Globus pallidus (tissue), 1 donor: ENCODE measurements around the gene RMDN3.

Experiments used
- DNase-seq: peaks from one replicate; pipeline ENCODE4 v3.0.0-alpha.2; 2015; ENCODE audit warnings: low spot score

Gene RMDN3

GRCh38 chr15:40747685-40748631, 7.1 kb downstream of the RMDN3 start:
- DNase-seq, result no peak

- no peak for DNase-seq
Observed at GRCh38 chr15:40746916-40747418, 8.1 kb downstream of the RMDN3 start.

GRCh38 chr15:40744815-40745152, 10.3 kb downstream of the RMDN3 start:
- DNase-seq, result no peak

DNA sequence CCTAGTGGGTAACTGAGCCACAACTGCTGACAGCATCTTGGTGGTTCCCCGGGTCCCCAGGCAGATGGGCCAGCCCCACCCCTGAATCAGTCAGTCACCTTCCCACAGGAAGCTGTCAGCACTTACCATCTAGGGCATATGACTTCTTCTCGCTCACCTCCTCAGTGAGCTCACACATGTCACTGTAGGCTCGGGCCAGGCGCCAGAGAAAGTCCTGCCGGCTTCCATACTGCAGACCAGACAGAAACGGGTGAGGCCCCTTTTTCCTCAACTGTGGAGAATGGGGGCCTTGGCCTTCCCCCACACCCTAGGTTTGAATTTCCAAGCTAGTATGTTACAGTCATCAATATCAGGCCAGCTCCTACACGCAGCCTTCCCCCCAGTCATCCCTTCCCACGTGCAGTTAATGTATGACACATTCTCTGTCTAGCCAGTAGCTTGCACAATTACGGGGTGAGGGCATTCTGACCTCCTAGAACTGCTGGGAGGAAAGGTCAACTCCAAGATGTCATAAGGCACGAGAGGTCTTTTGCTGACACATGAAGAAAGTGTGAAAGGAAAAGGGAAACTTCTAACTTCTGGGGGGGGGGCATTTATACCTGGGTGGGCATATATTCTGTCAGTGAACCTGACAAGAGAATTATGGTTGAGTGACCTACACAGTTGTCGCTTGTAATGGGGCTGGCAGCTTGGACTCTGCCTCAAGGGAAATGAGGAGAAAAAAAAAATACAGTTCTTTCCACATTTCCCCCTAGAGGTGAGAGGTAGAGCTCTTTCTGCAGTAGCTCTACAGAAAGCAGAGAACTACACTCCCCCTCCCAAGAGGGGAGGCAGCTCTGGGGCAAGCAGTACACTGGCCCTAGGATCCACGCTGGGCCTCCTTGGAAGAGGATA, 10.9 kb downstream of the RMDN3 start:
- no peak for DNase-seq

- DNase-seq, result no peak
Observed at GRCh38 chr15:40743485-40743901, 11.6 kb downstream of the RMDN3 start.

- no peak for DNase-seq
Observed at GRCh38 chr15:40739854-40740253, 15.2 kb downstream of the RMDN3 start.

DNA sequence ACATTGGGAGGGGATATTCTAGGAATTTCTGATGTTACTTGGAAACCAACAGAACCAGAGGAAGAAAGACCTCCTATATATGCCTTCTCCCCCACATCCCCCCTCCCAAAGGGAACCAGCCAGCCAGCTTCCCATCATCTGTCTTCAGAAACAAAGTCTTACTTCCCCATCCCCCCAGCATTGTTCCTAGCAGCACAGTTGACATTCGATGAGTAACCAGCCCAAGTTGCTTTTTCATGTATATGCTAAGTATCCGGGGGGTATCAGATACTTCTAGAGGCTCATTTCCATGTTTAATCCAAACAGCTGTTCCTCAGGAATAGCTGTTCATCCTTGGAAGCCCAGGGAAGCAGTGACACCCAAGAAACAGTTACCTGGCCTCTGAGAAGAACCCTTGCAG, 16.0 kb downstream of the RMDN3 start:
- no peak for DNase-seq

GRCh38 chr15:40737048-40737447, 18.0 kb downstream of the RMDN3 start:
- DNase-seq, result no peak

DNA sequence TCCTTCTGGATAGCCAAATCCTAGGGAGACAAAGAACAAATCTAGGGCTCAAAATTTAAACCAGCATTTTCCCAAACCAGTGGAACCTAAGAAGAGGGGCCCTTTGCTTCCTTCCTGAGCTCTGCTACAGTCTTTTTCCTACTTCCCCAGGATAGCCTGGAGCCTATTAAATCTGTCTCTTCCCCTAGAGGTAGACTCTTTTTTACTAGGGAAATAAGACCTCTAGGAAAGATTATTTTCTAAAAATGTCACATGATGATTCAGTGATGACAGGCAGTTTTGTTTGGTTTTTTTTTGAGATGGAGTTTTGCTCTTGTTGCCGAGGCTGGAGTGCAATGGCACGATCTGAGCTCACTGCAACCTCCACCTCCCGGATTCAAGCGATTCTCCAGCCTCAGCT, 18.5 kb downstream of the RMDN3 start:
- DNase-seq, result no peak

GRCh38 chr15:40731034-40731433, 24.0 kb downstream of the RMDN3 start:
- DNase-seq, result no peak

GRCh38 chr15:40723919-40724318, 31.1 kb downstream of the RMDN3 start:
- DNase-seq, result no peak

- no peak for DNase-seq
Observed at GRCh38 chr15:40722934-40723333, 32.1 kb downstream of the RMDN3 start.

GRCh38 chr15:40722354-40722753, 32.7 kb downstream of the RMDN3 start:
- DNase-seq, result no peak

DNA sequence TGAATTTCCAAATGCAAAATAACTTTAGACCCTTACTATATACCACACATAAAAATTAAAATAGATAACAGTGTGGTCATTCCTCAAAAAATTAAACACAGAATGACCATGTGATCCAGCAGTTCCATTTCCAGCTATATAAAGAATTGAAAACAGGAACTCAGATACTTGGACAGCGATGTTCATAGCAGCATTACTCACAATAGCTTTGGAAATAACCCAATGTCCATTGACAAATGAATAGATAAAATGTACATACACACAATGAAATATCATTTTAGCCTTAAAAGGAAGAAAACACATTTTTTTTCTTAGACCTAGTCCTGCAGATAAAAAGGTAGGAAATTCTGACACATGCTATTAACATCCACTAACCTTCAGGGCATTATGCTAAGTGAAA, 33.4 kb downstream of the RMDN3 start:
- no peak for DNase-seq

DNA sequence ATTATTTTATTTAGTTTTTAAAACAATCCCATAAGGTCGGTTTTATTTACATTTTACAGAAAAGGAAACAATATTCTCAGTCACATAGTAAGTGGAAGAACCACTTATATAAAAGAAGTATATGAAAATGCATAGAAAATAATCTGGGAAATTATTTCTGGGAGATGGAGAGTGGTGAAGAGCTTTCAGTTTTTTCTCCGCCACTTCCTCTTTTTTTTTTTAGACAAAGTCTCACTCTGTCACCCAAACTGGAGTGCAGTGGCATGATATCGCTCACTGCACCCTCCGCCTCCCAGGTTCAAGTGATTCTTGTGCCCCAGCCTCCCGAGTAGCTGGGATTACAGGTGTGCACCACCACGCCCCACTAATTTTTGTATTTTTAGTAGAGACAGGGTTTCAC, 38.9 kb downstream of the RMDN3 start:
- DNase-seq, result no peak

- no peak for DNase-seq
Observed at GRCh38 chr15:40714144-40714543, 40.9 kb downstream of the RMDN3 start.

- no peak for DNase-seq
Observed at GRCh38 chr15:40706121-40706520, 48.9 kb downstream of the RMDN3 start.

GRCh38 chr15:40702077-40702476, 53.0 kb downstream of the RMDN3 start:
- no peak for DNase-seq

- no peak for DNase-seq
Observed at GRCh38 chr15:40697916-40698315, 57.1 kb downstream of the RMDN3 start.

GRCh38 chr15:40696228-40696627, 58.8 kb downstream of the RMDN3 start:
- DNase-seq, result no peak

GRCh38 chr15:40695469-40695890, 59.6 kb downstream of the RMDN3 start:
- no peak for DNase-seq

GRCh38 chr15:40694688-40695468, 60.2 kb downstream of the RMDN3 start, which contains the start of gene RAD51:
Gene RAD51 (plus strand): TSS chr15:40695174. CDS start chr15:40698759, 3,585 bp downstream.
- peak; percentile 88 for DNase-seq
